Measurements from ENCODE around the gene KIAA1671. TPM values are rescaled to one million over a fixed set of nuclear protein-coding genes. Genes with fewer than 3 reads are reported as not detected.

Gene KIAA1671
- total RNA-seq, 4 donors from 2014 or later = 83.1 to 162 (median 105) TPM

DNA sequence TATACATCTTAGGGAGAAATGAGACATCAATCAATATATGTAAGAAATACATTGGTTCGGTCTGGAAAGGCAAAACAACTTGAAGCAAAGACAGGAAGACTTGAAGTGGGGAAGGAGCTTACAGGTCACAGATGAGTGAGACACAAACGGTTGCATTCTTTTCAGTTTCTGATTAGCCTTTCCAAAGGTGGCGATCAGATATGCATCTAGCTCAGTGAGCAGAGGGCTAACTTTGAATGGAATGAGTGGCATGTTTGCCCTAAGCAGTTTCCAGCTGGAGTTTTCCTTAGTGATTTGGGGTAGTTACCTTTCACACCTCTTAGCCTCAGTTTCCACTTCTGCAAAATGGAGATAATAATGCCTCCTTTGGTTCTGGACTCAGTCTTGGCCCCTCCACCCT is 21.8 kb upstream of the KIAA1671 start:
- Histone ChIP-seq H3K36me3 (no peaks in the 10 kb centered on the region), H3K27ac (no peak overlapping the region), H3K27me3 (peaks cover 5% of the 10 kb centered on the region), H3K4me1 (peaks cover 0 to 3% (median 0%) of the 10 kb centered on the region in 4 donors), H3K4me3 (no peak overlapping the region), H3K9me3 (no peaks in the 10 kb centered on the region)
- in situ Hi-C loops (cut with MboI; ENCODE audit: low pct_ligation_motif_present in 1 of 4, low pct_unique_long_range_greater_than_20kb in 1 of 4, low sequenced_read_pairs in 3 of 4) (no loop called here), intact Hi-C loops (cut with DNase I; ENCODE audit: low total_unique reads) (no loop called here)
- WGBS, 2 donors (ENCODE audit: low coverage in 1 of 2) = 59 to 74% methylated on average over 3 of the region's 3 CpGs
- no peak for DNase-seq
- TF ChIP-seq POLR2A (IDR thresholded peaks at IDR 0.05) (no peak), EP300 (IDR thresholded peaks at IDR 0.05; ENCODE audit: low read depth) (no peak), POLR2AphosphoS5 (IDR thresholded peaks at IDR 0.05) (no peak)
- TF ChIP-seq, protein P1, sequence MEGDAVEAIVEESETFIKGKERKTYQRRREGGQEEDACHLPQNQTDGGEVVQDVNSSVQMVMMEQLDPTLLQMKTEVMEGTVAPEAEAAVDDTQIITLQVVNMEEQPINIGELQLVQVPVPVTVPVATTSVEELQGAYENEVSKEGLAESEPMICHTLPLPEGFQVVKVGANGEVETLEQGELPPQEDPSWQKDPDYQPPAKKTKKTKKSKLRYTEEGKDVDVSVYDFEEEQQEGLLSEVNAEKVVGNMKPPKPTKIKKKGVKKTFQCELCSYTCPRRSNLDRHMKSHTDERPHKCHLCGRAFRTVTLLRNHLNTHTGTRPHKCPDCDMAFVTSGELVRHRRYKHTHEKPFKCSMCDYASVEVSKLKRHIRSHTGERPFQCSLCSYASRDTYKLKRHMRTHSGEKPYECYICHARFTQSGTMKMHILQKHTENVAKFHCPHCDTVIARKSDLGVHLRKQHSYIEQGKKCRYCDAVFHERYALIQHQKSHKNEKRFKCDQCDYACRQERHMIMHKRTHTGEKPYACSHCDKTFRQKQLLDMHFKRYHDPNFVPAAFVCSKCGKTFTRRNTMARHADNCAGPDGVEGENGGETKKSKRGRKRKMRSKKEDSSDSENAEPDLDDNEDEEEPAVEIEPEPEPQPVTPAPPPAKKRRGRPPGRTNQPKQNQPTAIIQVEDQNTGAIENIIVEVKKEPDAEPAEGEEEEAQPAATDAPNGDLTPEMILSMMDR (IDR thresholded peaks at IDR 0.05) = no peak

DNA sequence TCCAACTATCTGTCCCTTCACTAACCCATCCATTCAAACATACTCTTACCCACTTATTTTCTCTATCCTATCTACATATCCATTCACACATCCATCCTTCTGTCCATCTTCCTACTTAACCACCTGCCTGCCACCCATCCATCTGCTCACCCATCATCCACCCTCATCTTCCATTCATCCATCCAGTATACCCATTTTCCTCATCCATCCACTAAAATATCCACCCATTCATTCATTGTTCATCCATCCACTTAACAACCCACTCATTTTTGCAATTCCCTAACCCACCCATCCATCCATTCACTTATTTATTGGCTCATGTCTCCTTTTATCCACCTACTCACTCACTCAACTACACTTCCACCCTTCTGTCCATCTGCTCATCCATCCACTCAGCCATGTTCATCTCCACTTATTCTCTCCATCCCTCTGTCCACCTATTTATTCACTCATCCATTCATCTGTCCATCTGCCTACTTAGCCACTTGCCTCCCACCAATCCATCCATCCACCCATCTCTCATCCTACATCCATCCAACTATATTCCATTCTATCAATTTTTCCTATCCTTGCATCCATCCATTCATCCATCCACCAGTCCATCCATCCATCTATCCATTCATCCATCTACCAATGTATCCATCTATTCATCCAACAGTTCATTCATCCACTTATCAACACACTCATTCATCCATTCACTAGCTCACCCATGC is 16.6 kb upstream of the KIAA1671 start:
- Histone ChIP-seq H3K4me1 (no peaks in the 10 kb centered on the region), H3K36me3 (no peaks in the 10 kb centered on the region), H3K9me3 (no peaks in the 10 kb centered on the region), H3K4me3 (no peak overlapping the region), H3K27me3 (peaks cover 5% of the 10 kb centered on the region), H3K27ac (no peak overlapping the region)
- in situ Hi-C loops (cut with MboI; ENCODE audit: low pct_ligation_motif_present in 1 of 4, low pct_unique_long_range_greater_than_20kb in 1 of 4, low sequenced_read_pairs in 3 of 4) (no loop called here), intact Hi-C loops (cut with DNase I; ENCODE audit: low total_unique reads) (no loop called here)
- DNase-seq = no peak
- TF ChIP-seq, protein P1 (IDR thresholded peaks at IDR 0.05) = no peak
- no peak for TF ChIP-seq POLR2AphosphoS5 (IDR thresholded peaks at IDR 0.05)
- no peak for TF ChIP-seq EP300 (IDR thresholded peaks at IDR 0.05; ENCODE audit: low read depth)
- TF ChIP-seq POLR2A (IDR thresholded peaks at IDR 0.05) = no peak

DNA sequence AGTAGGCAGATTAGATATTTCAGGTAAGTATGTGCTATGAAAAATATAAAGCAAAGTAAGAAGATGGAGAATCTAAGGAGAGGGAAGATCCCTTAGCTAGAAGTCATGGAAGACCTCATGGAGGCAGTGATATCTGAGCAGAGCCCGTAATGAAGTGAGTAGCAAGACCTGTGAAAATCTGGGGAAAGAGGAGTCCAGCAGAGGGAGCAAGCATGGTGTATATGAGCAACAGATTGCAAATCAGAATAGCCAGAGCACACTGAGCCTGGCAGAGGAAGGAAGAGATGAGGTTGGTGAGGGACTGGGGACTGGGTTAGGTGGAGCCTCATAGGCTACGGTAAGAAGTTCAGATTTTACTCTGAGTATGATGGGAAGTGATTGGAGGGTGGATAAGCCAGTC is 15.4 kb upstream of the KIAA1671 start:
- in situ Hi-C loops (cut with MboI; ENCODE audit: low pct_ligation_motif_present in 1 of 4, low pct_unique_long_range_greater_than_20kb in 1 of 4, low sequenced_read_pairs in 3 of 4) = no loop called here
- Histone ChIP-seq H3K4me3 (no peak overlapping the region), H3K9me3 (no peaks in the 10 kb centered on the region), H3K4me1 (no peaks in the 10 kb centered on the region), H3K27ac (no peak overlapping the region), H3K36me3 (no peaks in the 10 kb centered on the region), H3K27me3 (peaks cover 5% of the 10 kb centered on the region)
- no peak for DNase-seq
- TF ChIP-seq POLR2A (IDR thresholded peaks at IDR 0.05) = no peak
- TF ChIP-seq, protein P1 (IDR thresholded peaks at IDR 0.05) = peak in 2 of 5 experiments; percentile 16 to 21
- intact Hi-C loops (cut with DNase I; ENCODE audit: low total_unique reads) = no loop called here
- 24 to 38% methylated on average over 2 of the region's 2 CpGs for WGBS, 2 donors (ENCODE audit: low coverage in 1 of 2)

DNA sequence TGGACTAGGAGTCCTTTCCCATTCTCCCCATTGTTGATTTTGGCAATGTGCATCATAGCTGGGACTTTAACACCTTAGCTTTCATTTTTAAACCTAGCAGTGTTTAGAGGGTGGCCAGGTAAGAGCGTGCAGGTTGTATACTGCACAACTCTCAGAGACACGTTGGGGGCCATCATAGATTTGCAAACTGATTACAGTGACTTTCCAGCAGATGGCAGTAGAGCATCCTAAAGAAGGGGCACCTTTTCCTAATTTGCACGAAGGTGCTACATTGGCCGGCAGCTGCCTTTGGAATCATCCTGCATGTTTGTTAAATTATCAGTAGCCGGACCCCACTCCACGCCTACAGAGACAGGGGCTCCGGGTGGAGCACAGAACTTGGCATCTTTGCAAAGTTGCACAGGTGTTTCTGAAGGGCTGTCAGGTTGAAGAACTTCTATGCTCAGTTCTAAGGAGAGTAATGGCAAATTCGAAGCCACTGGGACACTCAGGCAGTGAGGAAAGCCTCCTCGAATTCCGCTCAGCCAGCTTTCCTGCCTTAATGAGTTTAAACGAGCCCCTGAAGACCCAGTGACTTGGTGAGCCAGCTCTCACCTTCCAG is 13.7 kb upstream of the KIAA1671 start:
- no peak for DNase-seq
- TF ChIP-seq EP300 (IDR thresholded peaks at IDR 0.05; ENCODE audit: low read depth) = no peak
- TF ChIP-seq, protein P1 (IDR thresholded peaks at IDR 0.05) = peak; percentile 58 to 73 (median 66)
- in situ Hi-C loops (cut with MboI; ENCODE audit: low pct_ligation_motif_present in 1 of 4, low pct_unique_long_range_greater_than_20kb in 1 of 4, low sequenced_read_pairs in 3 of 4) (no loop called here), intact Hi-C loops (cut with DNase I; ENCODE audit: low total_unique reads) (no loop called here)
- no peaks in the 10 kb centered on the region for H3K36me3 ChIP-seq
- H3K9me3 ChIP-seq = no peaks in the 10 kb centered on the region
- 0 to 16% methylated on average over 2 to 11 of the region's 11 CpGs for WGBS, 2 donors (ENCODE audit: low coverage in 1 of 2)
- H3K27me3 ChIP-seq = no peaks in the 10 kb centered on the region
- no peak overlapping the region for H3K27ac ChIP-seq
- H3K4me3 ChIP-seq = no peak overlapping the region
- H3K4me1 ChIP-seq = no peaks in the 10 kb centered on the region

Data from transverse colon (tissue), 4 donors.